Peyer's patch (tissue), 4 donors: ENCODE data around the gene SEC16B.

Experiments used
- CTCF ChIP-seq, 6 experiments: fragments of 450-650 bp in 4 of 6; fragments of 200-600 bp in 2 of 6; sonication (generic) in 1 of 6; IDR thresholded peaks; one replicate each; pipeline ENCODE4 v1.5.1; 2017 to 2019; ENCODE audit warnings: antibody characterized with exemption in 6 of 6, mild to moderate bottlenecking in 3 of 6, moderate library complexity in 1 of 6
- POLR2A ChIP-seq, 2 donors: fragments of 450-650 bp; IDR thresholded peaks; one replicate each; pipeline ENCODE4 v1.5.1; 2017; ENCODE audit warnings: antibody characterized with exemption in 2 of 2, mild to moderate bottlenecking in 2 of 2, moderate library complexity in 2 of 2

GRCh38 chr1:177995369-177995768 is 25.5 kb upstream of the SEC16B start:
- TF ChIP-seq POLR2A (IDR thresholded peaks at IDR 0.05) (no peak), CTCF (IDR thresholded peaks at IDR 0.05) (no peak)
